Measurements from ENCODE around the gene DNAJC18. TPM values are rescaled to one million over a fixed set of nuclear protein-coding genes. Genes with fewer than 3 reads are reported as not detected.
"Not testable (repeated sequence)": the region's sequence is repeated elsewhere in the genome, so short reads cannot be mapped to it uniquely, and the experiment has no call there.

Gene DNAJC18
- total RNA-seq, 4 donors from 2014 or later: 8.3 to 15.4 (median 13.4) TPM

DNA sequence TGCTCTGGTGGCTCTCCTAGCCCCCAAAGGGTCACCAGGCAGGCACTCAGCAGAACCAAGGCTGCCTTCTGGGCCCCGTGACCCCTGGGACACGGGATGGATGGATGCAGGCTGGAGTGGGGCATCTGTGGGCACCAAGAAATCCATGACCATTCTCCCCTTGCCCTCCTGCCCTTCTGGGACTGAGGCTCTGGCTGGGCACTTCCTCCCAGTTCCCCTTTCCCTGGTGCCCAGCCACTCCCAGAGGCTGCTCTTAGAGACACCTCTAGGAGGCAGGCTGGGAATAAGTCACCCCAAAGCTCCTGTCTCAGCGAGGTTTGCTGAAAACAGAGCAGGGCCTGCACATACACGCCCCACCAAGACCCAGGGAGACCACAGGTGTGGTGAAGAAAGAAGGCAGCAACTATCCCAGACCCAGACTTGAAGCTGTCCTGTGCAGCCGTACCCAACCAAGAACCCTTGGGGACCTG lies 42.3 kb upstream of the DNAJC18 start:
- peak overlapping the region; percentile 84 to 95 (median 92) for H3K27ac ChIP-seq (replicated peaks in 1 of 4)
- intact Hi-C loops (cut with DNase I): no loop called here
- H3K9me3 ChIP-seq: no peaks in the 10 kb centered on the region
- H3K27me3 ChIP-seq: no peaks in the 10 kb centered on the region
- DNase-seq (ENCODE audit: extremely low spot score): no peak
- no peak for TF ChIP-seq POLR2A (IDR thresholded peaks at IDR 0.05; ENCODE audit: low read depth)
- TF ChIP-seq CTCF (IDR thresholded peaks at IDR 0.05): peak; percentile 19 to 28 (median 22)
- WGBS: 69% methylated on average over 2 of the region's 5 CpGs
- peak overlapping the region; percentile 52 to 67 (median 56) for H3K4me3 ChIP-seq
- peaks cover 0 to 38% (median 33%) of the 10 kb centered on the region in 4 donors for H3K36me3 ChIP-seq
- H3K4me1 ChIP-seq: peaks cover 33 to 65% (median 53%) of the 10 kb centered on the region in 4 donors

DNA sequence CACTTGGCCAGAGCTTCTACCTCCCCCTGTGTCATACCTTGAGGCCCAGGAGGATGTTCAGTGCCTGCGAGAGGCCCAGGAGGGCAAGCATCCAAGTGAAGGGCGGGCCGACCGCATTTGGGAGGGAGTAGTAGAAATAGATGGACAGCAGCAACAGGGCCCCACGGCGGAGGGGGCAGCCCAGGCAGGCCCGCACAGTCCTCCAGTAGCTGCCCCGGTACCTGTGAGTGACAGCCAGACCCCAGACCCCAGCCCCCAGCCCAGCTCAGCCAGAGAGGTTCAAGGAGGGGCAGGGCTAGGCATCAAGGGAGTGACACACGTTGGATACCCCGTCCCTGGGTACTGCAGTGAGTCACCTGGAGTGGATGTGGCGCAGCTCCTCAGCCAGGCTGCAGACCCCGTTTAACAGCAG lies 41.8 kb upstream of the DNAJC18 start:
- intact Hi-C loops (cut with DNase I): no loop called here
- peak overlapping the region; percentile 84 to 95 (median 92) for H3K27ac ChIP-seq (replicated peaks in 1 of 4)
- 58% methylated on average over 11 of the region's 12 CpGs for WGBS
- no peak for DNase-seq (ENCODE audit: extremely low spot score)
- H3K9me3 ChIP-seq: no peaks in the 10 kb centered on the region
- H3K36me3 ChIP-seq: peaks cover 0 to 43% (median 36%) of the 10 kb centered on the region in 4 donors
- H3K4me3 ChIP-seq: peak overlapping the region; percentile 52 to 67 (median 56)
- no peaks in the 10 kb centered on the region for H3K27me3 ChIP-seq
- peaks cover 33 to 65% (median 53%) of the 10 kb centered on the region in 4 donors for H3K4me1 ChIP-seq
- TF ChIP-seq EP300 (IDR thresholded peaks at IDR 0.05) (no peak), POLR2AphosphoS5 (IDR thresholded peaks at IDR 0.05) (no peak), POLR2A (IDR thresholded peaks at IDR 0.05; ENCODE audit: low read depth) (no peak), CTCF (IDR thresholded peaks at IDR 0.05) (no peak)

GRCh38 chr5:139479729-139480128 lies 40.4 kb upstream of the DNAJC18 start:
- Histone ChIP-seq H3K27ac (replicated peaks in 1 of 4) (peak overlapping the region in 1 of 4 donors; percentile 84), H3K36me3 (peaks cover 0 to 56% (median 46%) of the 10 kb centered on the region in 4 donors), H3K4me1 (peaks cover 39 to 70% (median 59%) of the 10 kb centered on the region in 4 donors)
- 97% methylated on average over 4 of the region's 4 CpGs for WGBS
- intact Hi-C loops (cut with DNase I); H3K9me3 ChIP-seq; H3K4me3 ChIP-seq; H3K27me3 ChIP-seq; DNase-seq (ENCODE audit: extremely low spot score): not testable (repeated sequence)

GRCh38 chr5:139478657-139479423 lies 39.5 kb upstream of the DNAJC18 start:
- DNase-seq (ENCODE audit: extremely low spot score); H3K9me3 ChIP-seq; intact Hi-C loops (cut with DNase I); H3K4me3 ChIP-seq; H3K27me3 ChIP-seq: not testable (repeated sequence)
- Histone ChIP-seq H3K4me1 (peaks cover 42 to 71% (median 64%) of the 10 kb centered on the region in 4 donors), H3K27ac (replicated peaks in 1 of 4) (peak overlapping the region in 2 of 4 donors; percentile 19 to 34), H3K36me3 (peaks cover 0 to 56% (median 46%) of the 10 kb centered on the region in 4 donors)
- WGBS: 82% methylated on average over 9 of the region's 9 CpGs

- Histone ChIP-seq H3K4me3 (no peak overlapping the region), H3K27ac (replicated peaks in 1 of 4) (peak overlapping the region in 1 of 4 donors; percentile 43), H3K4me1 (peaks cover 38 to 57% (median 49%) of the 10 kb centered on the region in 4 donors), H3K36me3 (peaks cover 0 to 56% (median 45%) of the 10 kb centered on the region in 4 donors), H3K9me3 (no peaks in the 10 kb centered on the region), H3K27me3 (no peaks in the 10 kb centered on the region)
- DNase-seq (ENCODE audit: extremely low spot score): no peak
- WGBS: 75% methylated on average over 13 of the region's 13 CpGs
- TF ChIP-seq CTCF (IDR thresholded peaks at IDR 0.05) (no peak), EP300 (IDR thresholded peaks at IDR 0.05) (no peak), POLR2A (IDR thresholded peaks at IDR 0.05; ENCODE audit: low read depth) (no peak), POLR2AphosphoS5 (IDR thresholded peaks at IDR 0.05) (no peak)
- intact Hi-C loops (cut with DNase I): no loop called here
Measured at GRCh38 chr5:139475865-139476617, 36.7 kb upstream of the DNAJC18 start.

All from esophagus muscularis mucosa (tissue), 4 donors.